Activated CD8-positive, alpha-beta memory T cell treated with anti-CD3 and anti-CD28 coated beads for 1 hour (primary cell): ENCODE data around the gene CORO1A.
"Not testable (repeated sequence)": the region's sequence is repeated elsewhere in the genome, so short reads cannot be mapped to it uniquely, and the experiment has no call there.

ENCODE experiments used
- DNase-seq, 2 donors: peaks; one replicate each; pipeline ENCODE4 v3.0.0-alpha.2; 2020; ENCODE audit warnings: low read depth in 1 of 2; ENCODE audit errors: extremely low read depth in 1 of 2

Gene CORO1A

DNA sequence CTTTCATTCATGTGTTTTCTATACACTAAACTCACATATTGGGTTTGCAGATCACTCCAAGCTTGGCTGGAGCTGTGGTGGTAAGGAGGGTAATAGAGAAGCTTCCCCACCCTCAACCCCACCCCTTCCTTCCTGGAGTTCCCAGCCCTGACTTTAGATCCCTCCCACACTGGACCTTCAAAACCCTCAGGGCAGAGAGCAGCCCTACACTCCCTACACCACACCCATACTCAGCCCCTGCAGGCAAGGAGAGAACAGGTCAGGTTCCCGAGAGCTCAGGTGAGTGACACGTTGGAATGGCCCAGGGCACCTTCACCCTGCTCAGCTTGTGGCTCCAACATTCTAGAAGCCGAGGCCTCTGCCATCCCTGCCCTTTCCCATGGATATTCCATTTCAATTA is 15.6 kb downstream of the CORO1A start, which contains the start of gene SULT1A3:
SULT1A3 (plus strand) TSS at position 207 of the 400 bp plus-strand sequence. CDS start 1,474 bp downstream, outside the sequence.
- DNase-seq = not testable (repeated sequence)

DNA sequence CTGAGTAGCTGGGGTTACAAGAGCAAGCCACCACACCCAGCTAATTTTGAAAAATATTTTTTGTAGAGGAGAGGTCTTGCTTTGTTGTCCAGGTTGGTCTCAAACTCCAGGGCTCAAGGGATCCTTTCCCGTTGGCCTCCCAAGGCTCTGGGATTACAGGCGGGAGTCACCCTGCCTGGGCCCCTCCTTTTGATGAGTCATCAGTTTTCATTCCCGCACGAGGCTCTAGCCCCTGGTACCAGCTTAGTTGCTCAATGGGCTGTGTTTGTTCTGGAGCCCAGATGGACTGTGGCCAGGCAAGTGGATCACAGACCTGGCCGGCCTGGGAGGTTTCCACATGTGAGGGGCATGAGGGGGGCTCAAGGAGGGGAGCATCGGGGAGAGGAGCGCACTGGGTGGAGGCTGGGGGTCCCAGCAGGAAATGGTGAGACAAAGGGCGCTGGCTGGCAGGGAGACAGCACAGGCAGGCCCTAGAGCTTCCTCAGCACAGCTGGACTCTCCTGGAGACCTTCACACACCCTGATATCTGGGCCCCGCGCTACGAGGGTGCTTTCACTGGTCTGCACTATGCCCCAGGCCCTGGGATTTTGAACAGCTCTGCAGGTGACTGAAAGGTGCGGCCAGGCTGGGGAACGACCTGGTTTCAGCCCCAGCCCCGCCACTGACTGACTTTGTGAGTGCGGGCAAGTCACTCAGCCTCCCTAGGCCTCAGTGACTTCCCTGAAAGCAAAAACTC is 16.4 kb downstream of the CORO1A start:
- not testable (repeated sequence) for DNase-seq

DNA sequence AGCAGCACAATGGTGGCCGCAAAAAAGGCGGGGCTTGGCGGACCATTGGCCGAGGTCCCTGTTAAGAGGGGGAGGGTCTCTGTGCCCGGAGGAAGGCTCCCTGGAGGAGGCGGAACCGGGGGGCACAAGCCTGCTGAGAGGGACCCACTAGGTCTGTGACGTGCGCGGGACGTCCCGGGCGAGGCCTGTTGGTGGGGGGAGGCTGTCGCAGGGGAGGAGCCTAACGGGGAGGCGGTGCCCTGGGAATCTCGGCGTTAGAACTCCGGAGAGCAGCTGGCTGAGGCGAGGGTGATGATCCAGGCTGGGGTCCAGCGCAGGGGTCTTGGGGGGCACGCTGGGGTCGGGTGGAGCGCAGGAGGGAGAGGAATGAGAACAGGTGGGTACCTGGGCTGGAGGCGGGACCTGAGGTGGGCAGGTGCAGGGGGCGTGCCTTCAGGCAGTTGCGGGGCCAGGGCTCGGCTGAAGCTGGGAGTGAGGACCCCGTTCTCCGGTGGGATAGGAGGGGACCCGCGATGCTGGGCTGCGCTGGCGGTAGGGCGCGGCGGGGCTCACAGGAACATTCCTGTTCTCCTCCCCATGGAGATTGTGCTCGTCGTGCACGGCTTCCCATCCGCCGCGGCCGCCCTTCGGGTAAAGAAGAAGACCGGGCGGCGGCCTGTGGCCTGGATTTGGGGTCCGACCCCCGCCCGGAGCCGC is 22.3 kb downstream of the CORO1A start:
- DNase-seq = not testable (repeated sequence)

DNA sequence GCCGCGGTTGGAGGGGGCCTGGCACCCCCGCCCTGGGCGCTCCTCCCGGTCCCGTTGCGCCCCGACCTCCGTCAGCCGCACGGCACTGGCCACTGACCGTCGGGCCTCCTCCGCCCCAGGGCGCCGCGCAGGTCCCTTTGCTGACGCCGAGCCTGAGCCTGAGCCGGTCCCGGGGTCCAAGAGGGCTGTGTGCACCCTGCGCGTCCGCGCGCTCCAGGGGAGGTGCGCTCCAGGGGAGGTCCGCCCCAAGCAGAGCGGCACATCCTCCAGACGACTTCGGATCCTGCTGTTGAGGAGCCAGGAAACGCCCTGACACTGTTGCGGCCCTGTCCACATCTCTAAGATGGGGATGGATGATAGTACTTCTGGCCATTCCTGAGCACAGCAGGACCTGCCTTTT is 22.9 kb downstream of the CORO1A start:
- DNase-seq = not testable (repeated sequence)

DNA sequence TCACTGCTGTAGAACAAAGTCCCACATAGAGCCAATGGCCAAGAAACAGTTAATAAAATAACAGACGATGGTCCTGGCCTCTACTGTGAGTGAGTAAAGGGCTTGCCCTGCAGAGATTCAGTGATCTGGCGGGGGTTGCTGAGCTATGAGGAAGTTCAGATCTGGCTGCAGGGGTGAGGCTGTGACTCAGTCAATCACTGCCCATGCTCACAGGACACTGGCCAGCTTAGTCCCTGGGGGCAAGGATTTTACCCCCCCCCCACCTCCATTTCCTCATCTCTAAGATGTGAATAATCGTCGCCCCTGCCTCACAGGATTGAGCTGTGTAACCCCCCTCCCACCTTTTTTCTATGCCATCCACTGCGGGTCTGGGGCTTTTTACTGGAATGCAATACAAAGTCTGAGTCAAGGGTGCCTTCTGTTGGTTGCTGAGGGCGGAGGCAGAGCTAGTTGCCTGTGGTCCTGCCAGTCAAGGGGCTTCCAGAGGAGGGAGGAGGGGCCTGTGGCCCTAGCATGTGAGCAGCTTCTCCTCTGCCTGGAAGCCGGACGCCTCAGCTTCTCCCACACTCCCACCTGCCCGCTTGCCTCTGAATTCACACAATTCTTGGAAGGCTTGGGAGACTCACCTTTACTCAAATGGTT is 23.8 kb downstream of the CORO1A start:
- not testable (repeated sequence) for DNase-seq

GRCh38 chr16:30209032-30209431 is 25.6 kb downstream of the CORO1A start:
- not testable (repeated sequence) for DNase-seq

DNA sequence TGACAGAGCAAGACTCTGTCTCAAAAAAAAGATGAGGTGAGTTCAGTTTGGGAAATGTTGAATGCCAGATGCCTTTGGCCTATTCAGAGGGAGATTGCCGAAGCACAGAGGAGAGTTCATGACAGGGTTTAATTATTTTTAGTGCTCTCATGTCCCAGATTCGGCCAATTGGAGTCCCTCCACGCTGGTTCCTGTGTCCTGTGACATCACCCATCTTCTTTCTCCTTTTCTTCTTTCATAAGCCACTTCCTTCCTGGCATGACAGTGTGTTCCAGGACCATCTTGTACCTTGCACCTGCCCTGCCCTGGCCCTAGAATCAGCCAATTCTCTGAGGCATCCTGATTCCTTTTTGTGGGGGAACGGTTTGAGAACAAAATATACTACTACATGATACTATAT is 28.0 kb downstream of the CORO1A start:
- DNase-seq = not testable (repeated sequence)

- DNase-seq = not testable (repeated sequence)
Observed at GRCh38 chr16:30217082-30217481, 33.7 kb downstream of the CORO1A start.
